ENCODE measurements around the gene IL25.

Gene IL25

DNA sequence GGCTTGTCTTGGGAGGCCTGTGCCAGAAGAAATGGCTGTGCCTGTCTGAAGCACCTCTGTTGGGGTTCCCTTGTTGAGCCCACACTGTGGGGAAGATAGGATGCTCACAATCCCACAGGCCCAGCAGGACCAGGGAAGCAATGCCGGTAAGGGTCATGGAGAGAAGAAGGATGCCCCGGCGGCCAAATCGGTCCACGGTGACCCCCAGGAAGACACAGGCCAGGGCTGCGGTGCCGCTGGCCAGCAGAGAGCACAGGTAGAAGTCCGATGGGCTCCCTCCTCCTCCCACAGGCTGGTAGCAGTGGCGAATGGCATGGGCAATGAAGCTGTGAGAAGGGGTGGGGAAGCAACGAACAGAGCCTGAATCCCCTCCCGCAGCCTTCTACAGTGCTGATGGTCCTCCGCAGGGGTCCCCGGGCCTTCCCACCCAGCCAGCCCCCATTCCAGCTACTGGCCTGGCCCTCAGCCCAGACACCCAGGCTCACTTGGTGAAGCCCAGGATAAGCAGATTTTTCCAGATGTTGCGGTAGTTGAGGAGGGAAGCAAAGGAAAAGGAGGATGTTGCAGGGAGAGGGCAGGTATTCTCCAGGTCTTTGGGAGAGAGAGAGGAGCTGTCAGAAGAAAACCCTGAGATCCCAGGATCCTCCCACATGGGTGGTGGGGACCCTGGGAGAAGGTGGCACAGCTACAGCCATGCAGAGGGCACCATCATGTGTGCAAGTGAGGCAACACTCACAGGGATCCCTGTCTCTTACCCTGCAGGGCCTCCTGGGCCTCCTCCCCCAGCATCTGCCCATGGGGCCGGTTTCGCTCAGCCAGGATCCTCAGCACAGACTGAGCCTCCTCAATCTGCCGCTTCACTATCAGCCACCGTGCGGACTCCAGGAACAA is 25.0 kb upstream of the IL25 start:
- TF ChIP-seq, protein P1, sequence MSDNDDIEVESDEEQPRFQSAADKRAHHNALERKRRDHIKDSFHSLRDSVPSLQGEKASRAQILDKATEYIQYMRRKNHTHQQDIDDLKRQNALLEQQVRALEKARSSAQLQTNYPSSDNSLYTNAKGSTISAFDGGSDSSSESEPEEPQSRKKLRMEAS (IDR thresholded peaks at IDR 0.05), result no peak
- TF ChIP-seq FOXM1 (IDR thresholded peaks at IDR 0.05; ENCODE audit: borderline replicate concordance, low read depth) (no peak), RAD21 (IDR thresholded peaks at IDR 0.05; ENCODE audit: low read depth) (no peak), CEBPB (IDR thresholded peaks at IDR 0.05) (no peak)
- TF ChIP-seq, protein P2, sequence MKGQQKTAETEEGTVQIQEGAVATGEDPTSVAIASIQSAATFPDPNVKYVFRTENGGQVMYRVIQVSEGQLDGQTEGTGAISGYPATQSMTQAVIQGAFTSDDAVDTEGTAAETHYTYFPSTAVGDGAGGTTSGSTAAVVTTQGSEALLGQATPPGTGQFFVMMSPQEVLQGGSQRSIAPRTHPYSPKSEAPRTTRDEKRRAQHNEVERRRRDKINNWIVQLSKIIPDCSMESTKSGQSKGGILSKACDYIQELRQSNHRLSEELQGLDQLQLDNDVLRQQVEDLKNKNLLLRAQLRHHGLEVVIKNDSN (IDR thresholded peaks at IDR 0.05), result no peak

DNA sequence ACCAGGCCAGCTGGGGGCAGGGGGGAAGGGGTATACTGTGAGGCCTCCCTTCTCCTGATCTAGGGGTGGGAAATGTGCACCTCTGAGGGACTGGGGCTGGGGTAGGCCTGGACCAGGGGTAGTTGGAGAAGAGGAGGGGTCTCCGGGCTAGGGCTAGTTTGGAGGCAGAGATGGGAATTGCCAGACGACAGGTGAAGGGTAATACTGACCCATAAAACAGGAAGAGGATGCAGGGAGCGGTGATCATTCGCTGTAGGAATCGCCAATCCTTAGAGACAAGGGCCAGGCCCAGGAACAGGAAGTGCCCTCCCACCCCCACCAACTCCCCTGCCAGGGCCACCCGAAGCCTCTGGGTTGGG is 24.3 kb upstream of the IL25 start:
- TF ChIP-seq TEAD4 (IDR thresholded peaks at IDR 0.05) (no peak), NFIC (IDR thresholded peaks at IDR 0.05) (no peak), FOXM1 (IDR thresholded peaks at IDR 0.05; ENCODE audit: borderline replicate concordance, low read depth) (no peak), EP300 (IDR thresholded peaks at IDR 0.05; ENCODE audit: borderline replicate concordance) (no peak), EGR1 (IDR thresholded peaks at IDR 0.05) (no peak), CREB1 (IDR thresholded peaks at IDR 0.05; ENCODE audit: low read depth) (no peak)
- TF ChIP-seq, protein P3, sequence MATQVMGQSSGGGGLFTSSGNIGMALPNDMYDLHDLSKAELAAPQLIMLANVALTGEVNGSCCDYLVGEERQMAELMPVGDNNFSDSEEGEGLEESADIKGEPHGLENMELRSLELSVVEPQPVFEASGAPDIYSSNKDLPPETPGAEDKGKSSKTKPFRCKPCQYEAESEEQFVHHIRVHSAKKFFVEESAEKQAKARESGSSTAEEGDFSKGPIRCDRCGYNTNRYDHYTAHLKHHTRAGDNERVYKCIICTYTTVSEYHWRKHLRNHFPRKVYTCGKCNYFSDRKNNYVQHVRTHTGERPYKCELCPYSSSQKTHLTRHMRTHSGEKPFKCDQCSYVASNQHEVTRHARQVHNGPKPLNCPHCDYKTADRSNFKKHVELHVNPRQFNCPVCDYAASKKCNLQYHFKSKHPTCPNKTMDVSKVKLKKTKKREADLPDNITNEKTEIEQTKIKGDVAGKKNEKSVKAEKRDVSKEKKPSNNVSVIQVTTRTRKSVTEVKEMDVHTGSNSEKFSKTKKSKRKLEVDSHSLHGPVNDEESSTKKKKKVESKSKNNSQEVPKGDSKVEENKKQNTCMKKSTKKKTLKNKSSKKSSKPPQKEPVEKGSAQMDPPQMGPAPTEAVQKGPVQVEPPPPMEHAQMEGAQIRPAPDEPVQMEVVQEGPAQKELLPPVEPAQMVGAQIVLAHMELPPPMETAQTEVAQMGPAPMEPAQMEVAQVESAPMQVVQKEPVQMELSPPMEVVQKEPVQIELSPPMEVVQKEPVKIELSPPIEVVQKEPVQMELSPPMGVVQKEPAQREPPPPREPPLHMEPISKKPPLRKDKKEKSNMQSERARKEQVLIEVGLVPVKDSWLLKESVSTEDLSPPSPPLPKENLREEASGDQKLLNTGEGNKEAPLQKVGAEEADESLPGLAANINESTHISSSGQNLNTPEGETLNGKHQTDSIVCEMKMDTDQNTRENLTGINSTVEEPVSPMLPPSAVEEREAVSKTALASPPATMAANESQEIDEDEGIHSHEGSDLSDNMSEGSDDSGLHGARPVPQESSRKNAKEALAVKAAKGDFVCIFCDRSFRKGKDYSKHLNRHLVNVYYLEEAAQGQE (IDR thresholded peaks at IDR 0.05; ENCODE audit: low read depth), result no peak
- TF ChIP-seq, protein P1 (IDR thresholded peaks at IDR 0.05), result no peak

DNA sequence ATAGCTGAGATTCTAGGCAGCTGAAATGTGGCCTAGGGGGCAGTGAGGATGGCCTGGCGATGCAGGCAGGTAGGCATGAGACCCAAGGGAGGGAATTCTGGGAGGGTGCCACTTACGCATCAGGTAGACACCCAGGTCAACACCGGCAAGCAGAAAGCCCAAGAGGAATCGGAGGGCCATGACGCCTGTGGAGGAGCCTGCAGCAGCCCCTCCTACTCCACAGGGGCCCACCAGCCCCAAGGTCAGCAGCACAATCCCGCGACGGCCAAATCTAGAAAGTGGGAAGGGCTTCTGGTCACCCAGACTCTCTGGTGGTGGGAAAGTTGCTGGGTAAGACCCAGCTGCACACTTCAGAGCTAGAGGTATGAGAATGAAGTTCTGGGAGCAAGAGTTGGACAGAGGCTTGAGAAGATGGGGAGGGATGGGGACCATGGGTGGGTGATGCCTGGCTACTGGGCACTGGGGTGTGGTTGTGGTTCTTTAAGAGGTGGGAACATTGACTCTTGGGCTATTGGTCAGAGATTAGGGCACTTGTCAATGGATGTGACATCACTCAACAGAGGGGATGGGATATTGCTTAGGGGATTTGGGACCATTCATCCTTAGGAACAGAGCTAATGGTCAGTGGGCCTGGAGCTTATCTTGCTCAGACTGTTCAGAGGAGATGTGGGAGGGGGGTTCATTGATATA is 23.3 kb upstream of the IL25 start:
- no peak for TF ChIP-seq TAF1 (IDR thresholded peaks at IDR 0.05; ENCODE audit: low read depth)
- no peak for TF ChIP-seq CEBPB (IDR thresholded peaks at IDR 0.05)
- TF ChIP-seq, protein P2 (IDR thresholded peaks at IDR 0.05), result no peak
- TF ChIP-seq EP300 (IDR thresholded peaks at IDR 0.05; ENCODE audit: borderline replicate concordance), result no peak
- TF ChIP-seq ZBTB7A (IDR thresholded peaks at IDR 0.05; ENCODE audit: low read depth), result no peak
- no peak for TF ChIP-seq EGR1 (IDR thresholded peaks at IDR 0.05)
- no peak for TF ChIP-seq RAD21 (IDR thresholded peaks at IDR 0.05; ENCODE audit: low read depth)
- TF ChIP-seq TEAD4 (IDR thresholded peaks at IDR 0.05), result no peak
- no peak for TF ChIP-seq FOXM1 (IDR thresholded peaks at IDR 0.05; ENCODE audit: borderline replicate concordance, low read depth)
- no peak for TF ChIP-seq CREB1 (IDR thresholded peaks at IDR 0.05; ENCODE audit: low read depth)
- no peak for TF ChIP-seq NFIC (IDR thresholded peaks at IDR 0.05)

DNA sequence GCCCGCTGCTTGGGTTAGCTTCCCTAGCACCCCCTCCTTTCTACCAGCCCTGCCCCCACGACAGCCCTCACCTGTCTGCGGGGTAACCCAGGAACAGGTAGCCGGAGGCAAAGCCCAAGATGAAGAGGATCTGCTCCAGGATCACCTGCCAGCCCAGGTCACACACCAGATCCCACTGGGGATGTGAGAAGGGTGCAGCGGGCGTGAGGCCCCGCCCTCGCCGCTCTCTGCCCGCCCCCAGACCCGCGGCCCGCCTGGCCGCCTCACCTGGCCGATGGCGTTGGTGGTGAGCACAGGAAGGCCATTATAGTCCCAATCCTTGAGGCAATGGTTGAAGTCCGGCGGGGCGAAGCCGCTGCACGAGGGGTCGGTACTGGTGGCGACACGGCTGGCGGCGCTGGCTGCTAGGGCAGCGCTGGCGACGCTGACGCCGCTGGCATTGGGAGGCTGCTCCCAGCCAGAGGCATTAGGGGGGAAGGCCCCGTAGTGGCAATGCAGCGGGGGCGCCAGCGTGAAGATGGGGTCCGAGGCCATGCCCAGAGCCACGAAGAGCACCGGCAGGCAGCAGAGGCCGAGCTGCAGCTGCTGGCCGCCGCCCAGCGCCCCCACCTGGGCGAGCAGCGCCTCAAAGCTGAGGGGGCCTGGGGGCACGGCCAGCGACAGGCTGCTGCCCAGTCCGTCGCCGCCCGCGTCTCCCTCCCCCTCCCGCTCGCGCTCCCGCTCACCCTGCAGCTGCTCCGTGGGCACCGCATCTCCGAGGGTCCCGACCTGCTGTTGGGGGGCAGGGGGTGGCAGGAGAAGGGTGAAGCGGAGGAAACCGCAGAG is 20.7 kb upstream of the IL25 start:
- TF ChIP-seq, protein P3 (IDR thresholded peaks at IDR 0.05; ENCODE audit: low read depth), result no peak
- TF ChIP-seq YY1 (IDR thresholded peaks at IDR 0.05; ENCODE audit: low read depth) (no peak), CEBPB (IDR thresholded peaks at IDR 0.05) (no peak), NFIC (IDR thresholded peaks at IDR 0.05) (no peak), TCF12 (IDR thresholded peaks at IDR 0.05; ENCODE audit: low read depth) (no peak), CREB1 (IDR thresholded peaks at IDR 0.05; ENCODE audit: low read depth) (no peak), EP300 (IDR thresholded peaks at IDR 0.05; ENCODE audit: borderline replicate concordance) (no peak), FOXM1 (IDR thresholded peaks at IDR 0.05; ENCODE audit: borderline replicate concordance, low read depth) (no peak), TEAD4 (IDR thresholded peaks at IDR 0.05) (no peak), EGR1 (IDR thresholded peaks at IDR 0.05) (no peak), TAF1 (IDR thresholded peaks at IDR 0.05; ENCODE audit: low read depth) (no peak)
- TF ChIP-seq, protein P2 (IDR thresholded peaks at IDR 0.05), result no peak
